Uterus (tissue), 4 donors: ENCODE data around the gene AOAH. TPM values are rescaled to one million over a fixed set of nuclear protein-coding genes. Genes with fewer than 3 reads are reported as not detected.

Experiments used
- DNase-seq, 2 donors: peaks; one replicate each; pipeline ENCODE4 v3.0.0-alpha.2; 2019 to 2020
- H3K27ac ChIP-seq, 2 donors: fragments of 200-600 bp; sonication (generic); 1 replicate in 1 of 2; 2 replicates in 1 of 2; pipeline ENCODE4 v1.5.1; 2016 to 2018
- H3K27me3 ChIP-seq, 2 donors: fragments of 200-600 bp; sonication (generic); one replicate each; pipeline ENCODE4 v1.5.1; 2018 to 2019; ENCODE audit warnings: control low read depth in 1 of 2
- H3K36me3 ChIP-seq, 2 donors: fragments of 200-600 bp; sonication (generic); one replicate each; pipeline ENCODE4 v1.5.1; 2019; ENCODE audit warnings: control low read depth in 1 of 2
- H3K4me1 ChIP-seq, 2 donors: fragments of 200-600 bp; sonication (generic); one replicate each; pipeline ENCODE4 v1.5.1; 2018 to 2019; ENCODE audit warnings: control low read depth in 1 of 2
- H3K4me3 ChIP-seq, 2 donors: fragments of 200-600 bp; sonication (generic); 1 replicate in 1 of 2; 2 replicates in 1 of 2; pipeline ENCODE4 v1.5.1; 2018 to 2019; ENCODE audit warnings: mild to moderate bottlenecking in 1 of 2
- H3K9me3 ChIP-seq, 2 donors: fragments of 200-600 bp; sonication (generic); one replicate each; pipeline ENCODE4 v1.5.1; 2019; ENCODE audit warnings: control low read depth in 1 of 2
- POLR2A ChIP-seq, 2 donors: fragments of 450-650 bp; IDR thresholded peaks; one replicate each; pipeline ENCODE4 v1.6.1; 2016; ENCODE audit warnings: antibody characterized with exemption in 2 of 2, mild to moderate bottlenecking in 1 of 2, moderate library complexity in 1 of 2
- intact Hi-C: fragments of 100-400 bp; cut with DNase I; formaldehyde crosslinking; loops from one replicate; pipeline ENCODE4 v1.15.1; 2023; ENCODE audit warnings: low total_unique reads
- total RNA-seq, 4 donors: library from RNA; depleted of rRNA in 3 of 4; stranded (reverse); fragments of >200 nt in 3 of 4; gene quantifications; one replicate each; pipeline versions ENCODE4 v1.1.0 to v1.2.4, GENCODE V29; 2014 to 2023
- TF ChIP-seq, protein P1 (sequence below), 4 experiments: fragments of 200-600 bp in 2 of 4; fragments of 450-650 bp in 2 of 4; sonication (generic) in 2 of 4; IDR thresholded peaks; one replicate each; pipeline ENCODE4 v1.5.1; 2016 to 2019; ENCODE audit warnings: antibody characterized with exemption in 4 of 4, mild to moderate bottlenecking in 2 of 4, moderate library complexity in 1 of 4
- donor health status: DM: yes; HTN: yes; CAD: no.

AOAH gene
- total RNA-seq, 4 donors from 2014 or later: 5.5 to 60.9 (median 8.6) TPM

DNA sequence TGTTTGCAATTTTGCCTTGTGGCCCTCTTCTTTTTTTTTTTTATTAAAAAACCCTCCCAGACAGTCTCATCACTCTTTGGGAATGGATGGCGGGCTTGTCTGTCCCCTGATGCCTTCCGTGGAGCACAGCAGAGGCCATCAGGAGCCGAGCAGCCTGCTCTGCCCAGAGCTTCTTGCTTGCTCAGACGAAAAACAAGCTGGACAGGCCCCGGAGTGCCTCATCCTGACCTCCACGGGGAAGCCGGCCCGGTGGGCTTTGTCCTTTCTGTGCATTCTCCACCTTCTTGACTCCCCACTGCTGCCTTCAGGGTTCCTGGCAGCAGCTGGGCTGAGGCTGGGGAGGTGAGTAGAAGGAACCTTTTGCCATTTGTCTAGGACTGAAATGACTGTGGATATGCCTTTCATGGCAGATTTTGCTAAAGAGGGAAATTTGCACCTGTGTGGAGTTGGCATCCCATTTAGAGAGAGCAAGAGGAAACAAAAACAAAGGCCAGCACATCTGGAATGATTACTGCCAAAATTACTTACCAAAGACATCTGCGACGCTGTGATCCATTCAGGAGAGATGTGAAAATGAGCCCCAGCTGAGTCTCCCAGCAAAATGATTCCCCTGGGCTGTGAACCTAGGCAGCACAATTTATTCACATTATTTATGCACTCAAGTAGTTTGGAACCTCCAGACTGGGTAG is 108.3 kb downstream of the AOAH start:
- H3K27me3 ChIP-seq: no peaks in the 10 kb centered on the region
- H3K9me3 ChIP-seq: no peaks in the 10 kb centered on the region
- no peak overlapping the region for H3K27ac ChIP-seq
- DNase-seq: no peak
- intact Hi-C loops: no loop called here
- H3K4me1 ChIP-seq: no peaks in the 10 kb centered on the region
- no peak for TF ChIP-seq POLR2A (IDR thresholded peaks at IDR 0.05)
- TF ChIP-seq, protein P1, sequence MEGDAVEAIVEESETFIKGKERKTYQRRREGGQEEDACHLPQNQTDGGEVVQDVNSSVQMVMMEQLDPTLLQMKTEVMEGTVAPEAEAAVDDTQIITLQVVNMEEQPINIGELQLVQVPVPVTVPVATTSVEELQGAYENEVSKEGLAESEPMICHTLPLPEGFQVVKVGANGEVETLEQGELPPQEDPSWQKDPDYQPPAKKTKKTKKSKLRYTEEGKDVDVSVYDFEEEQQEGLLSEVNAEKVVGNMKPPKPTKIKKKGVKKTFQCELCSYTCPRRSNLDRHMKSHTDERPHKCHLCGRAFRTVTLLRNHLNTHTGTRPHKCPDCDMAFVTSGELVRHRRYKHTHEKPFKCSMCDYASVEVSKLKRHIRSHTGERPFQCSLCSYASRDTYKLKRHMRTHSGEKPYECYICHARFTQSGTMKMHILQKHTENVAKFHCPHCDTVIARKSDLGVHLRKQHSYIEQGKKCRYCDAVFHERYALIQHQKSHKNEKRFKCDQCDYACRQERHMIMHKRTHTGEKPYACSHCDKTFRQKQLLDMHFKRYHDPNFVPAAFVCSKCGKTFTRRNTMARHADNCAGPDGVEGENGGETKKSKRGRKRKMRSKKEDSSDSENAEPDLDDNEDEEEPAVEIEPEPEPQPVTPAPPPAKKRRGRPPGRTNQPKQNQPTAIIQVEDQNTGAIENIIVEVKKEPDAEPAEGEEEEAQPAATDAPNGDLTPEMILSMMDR (IDR thresholded peaks at IDR 0.05): no peak
- no peak overlapping the region for H3K4me3 ChIP-seq
- H3K36me3 ChIP-seq: no peaks in the 10 kb centered on the region

DNA sequence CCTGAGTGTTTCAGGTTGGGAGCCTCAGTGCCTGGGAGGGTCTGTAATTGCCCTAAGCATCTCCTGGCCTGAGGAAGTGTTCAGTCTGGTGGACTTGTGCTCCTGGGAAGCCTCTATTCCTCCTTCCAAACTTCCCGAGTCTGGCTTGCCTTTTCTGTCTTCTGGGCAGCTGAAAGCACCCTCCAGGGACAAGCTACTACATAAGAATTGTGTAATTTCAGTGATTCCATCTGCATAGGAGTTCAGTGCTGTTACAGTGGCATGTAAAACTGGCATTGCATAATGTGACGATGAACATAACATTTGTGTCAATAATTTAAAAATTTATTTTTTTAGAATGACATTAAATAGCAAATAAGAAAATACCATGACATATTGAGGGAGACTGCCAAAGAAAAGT is 109.3 kb downstream of the AOAH start:
- intact Hi-C loops: no loop called here
- no peak for TF ChIP-seq POLR2A (IDR thresholded peaks at IDR 0.05)
- TF ChIP-seq, protein P1 (IDR thresholded peaks at IDR 0.05): no peak
- H3K27me3 ChIP-seq: no peaks in the 10 kb centered on the region
- DNase-seq: no peak
- H3K4me3 ChIP-seq: no peak overlapping the region
- H3K27ac ChIP-seq: no peak overlapping the region
- H3K4me1 ChIP-seq: no peaks in the 10 kb centered on the region
- H3K9me3 ChIP-seq: no peaks in the 10 kb centered on the region
- no peaks in the 10 kb centered on the region for H3K36me3 ChIP-seq

DNA sequence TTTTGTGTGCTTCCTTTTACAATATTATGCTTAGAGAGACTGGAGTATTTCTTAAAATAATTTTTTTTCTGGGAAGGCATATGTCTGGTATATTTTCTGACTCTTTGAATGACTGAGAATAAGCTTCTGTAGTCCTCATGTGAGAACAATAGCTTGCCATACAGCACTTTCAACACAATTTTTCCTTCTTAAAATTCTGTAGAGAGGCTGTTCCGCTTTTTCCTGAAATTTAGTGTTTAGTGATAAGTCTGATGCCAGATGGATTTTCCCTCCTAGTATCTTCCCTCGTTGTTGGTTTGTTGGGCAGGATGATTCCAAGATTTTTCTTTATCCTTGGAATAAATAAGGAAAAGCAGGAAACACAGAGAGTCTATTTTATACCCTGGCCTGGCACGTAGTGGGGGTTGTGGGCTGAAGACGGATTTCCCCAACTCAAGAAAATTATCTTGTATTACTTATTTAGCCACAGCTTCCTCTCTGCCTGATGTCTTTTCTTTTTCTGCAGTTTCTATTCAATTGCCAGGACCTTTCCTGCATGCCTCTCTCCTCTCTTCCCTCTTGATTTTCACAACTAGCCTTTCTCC is 111.2 kb downstream of the AOAH start:
- intact Hi-C loops: no loop called here
- DNase-seq: no peak
- Histone ChIP-seq H3K27ac (no peak overlapping the region), H3K36me3 (no peaks in the 10 kb centered on the region), H3K4me3 (no peak overlapping the region), H3K27me3 (no peaks in the 10 kb centered on the region), H3K9me3 (no peaks in the 10 kb centered on the region), H3K4me1 (no peaks in the 10 kb centered on the region)
- TF ChIP-seq POLR2A (IDR thresholded peaks at IDR 0.05): no peak
- TF ChIP-seq, protein P1 (IDR thresholded peaks at IDR 0.05): no peak

DNA sequence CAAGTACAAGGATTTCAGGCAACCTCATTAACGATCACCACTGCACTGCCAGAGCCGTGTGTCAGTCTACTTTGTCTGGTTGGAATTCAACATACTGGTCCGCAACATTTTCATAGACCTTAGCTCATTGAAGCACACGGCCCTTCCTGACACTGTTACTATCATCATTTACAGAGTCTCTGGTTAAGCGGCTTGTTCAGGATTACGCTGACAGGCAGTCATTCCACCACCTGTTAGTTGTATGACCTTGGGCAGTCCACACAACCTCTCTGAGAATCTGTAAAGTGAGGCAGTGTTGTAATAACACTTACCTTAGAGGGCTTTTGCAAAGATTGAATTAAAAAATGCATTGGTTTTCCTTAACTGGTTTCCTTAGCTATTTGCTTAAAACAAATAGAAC is 112.6 kb downstream of the AOAH start:
- H3K9me3 ChIP-seq: no peaks in the 10 kb centered on the region
- no peak overlapping the region for H3K27ac ChIP-seq
- no peak for DNase-seq
- no peaks in the 10 kb centered on the region for H3K27me3 ChIP-seq
- no peaks in the 10 kb centered on the region for H3K4me1 ChIP-seq
- H3K4me3 ChIP-seq: no peak overlapping the region
- TF ChIP-seq, protein P1 (IDR thresholded peaks at IDR 0.05): no peak
- TF ChIP-seq POLR2A (IDR thresholded peaks at IDR 0.05): no peak
- H3K36me3 ChIP-seq: no peaks in the 10 kb centered on the region
- intact Hi-C loops: no loop called here

DNA sequence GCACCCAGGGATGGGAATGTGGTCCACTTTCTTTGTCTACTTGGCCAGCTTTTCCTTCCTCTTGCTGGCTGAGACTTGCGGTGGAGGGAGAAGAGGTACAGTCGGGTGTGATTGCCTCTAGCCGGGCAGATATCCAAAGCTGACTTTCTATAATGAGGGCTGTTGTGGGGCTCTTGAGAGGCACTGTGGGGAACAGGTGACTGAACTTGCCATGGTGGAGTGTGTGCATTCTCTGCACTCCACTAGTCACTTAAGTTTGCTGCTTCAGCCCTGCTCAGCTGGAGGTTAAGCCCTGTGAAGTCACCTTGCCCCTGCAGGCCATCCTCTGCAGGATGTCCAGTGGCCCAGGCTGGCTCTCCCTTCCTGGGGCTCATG is 116.6 kb downstream of the AOAH start:
- intact Hi-C loops: no loop called here
- no peak for TF ChIP-seq POLR2A (IDR thresholded peaks at IDR 0.05)
- TF ChIP-seq, protein P1 (IDR thresholded peaks at IDR 0.05): no peak
- Histone ChIP-seq H3K4me3 (no peak overlapping the region), H3K36me3 (no peaks in the 10 kb centered on the region), H3K27me3 (no peaks in the 10 kb centered on the region), H3K4me1 (no peaks in the 10 kb centered on the region), H3K27ac (no peak overlapping the region), H3K9me3 (no peaks in the 10 kb centered on the region)
- DNase-seq: no peak
